VCaP (cell line): Measurements from ENCODE around the gene DIRAS2.

Experiments used
- H3K27ac ChIP-seq: fragments of 450-650 bp; 2 replicates; pipeline ENCODE4 v1.5.1; 2017
- CTCF ChIP-seq: fragments of 450-650 bp; conservative IDR thresholded peaks from 2 replicates; pipeline ENCODE4 v1.5.1; 2017; ENCODE audit warnings: mild to moderate bottlenecking, moderate library complexity

DIRAS2 gene

GRCh38 chr9:90593646-90594045 is 49.0 kb downstream of the DIRAS2 start:
- TF ChIP-seq CTCF: no peak
- no peak overlapping the region for H3K27ac ChIP-seq

GRCh38 chr9:90580576-90580975 is 62.0 kb downstream of the DIRAS2 start:
- no peak overlapping the region for H3K27ac ChIP-seq
- no peak for TF ChIP-seq CTCF

- no peak for TF ChIP-seq CTCF
These were observed 63.4 kb downstream of the DIRAS2 start for GRCh38 chr9:90579181-90579580.

GRCh38 chr9:90578126-90578815 is 64.4 kb downstream of the DIRAS2 start:
- no peak for TF ChIP-seq CTCF
- H3K27ac ChIP-seq: no peak overlapping the region

More at GRCh38 chr9:90579181-90579580, 63.4 kb downstream of the DIRAS2 start:
- no peak overlapping the region for H3K27ac ChIP-seq

GRCh38 chr9:90569511-90569910 is 73.1 kb downstream of the DIRAS2 start:
- TF ChIP-seq CTCF: no peak
- no peak overlapping the region for H3K27ac ChIP-seq

GRCh38 chr9:90568667-90569066 is 74.0 kb downstream of the DIRAS2 start:
- no peak for TF ChIP-seq CTCF
- H3K27ac ChIP-seq: no peak overlapping the region

- TF ChIP-seq CTCF: no peak
- no peak overlapping the region for H3K27ac ChIP-seq
These were observed 80.4 kb downstream of the DIRAS2 start for GRCh38 chr9:90562229-90562628.
